NCI-H345 treated with DMSO at 0.1 percent for 48 hours (cell line): ENCODE data around the gene ATP4A.

Experiments used
- DNase-seq: peaks from one replicate; lab custom pipeline; 2025; ENCODE audit not compliant: unreplicated experiment; lab: John Stamatoyannopoulos, UW

Gene ATP4A

GRCh38 chr19:35528218-35529038 lies 35.0 kb downstream of the ATP4A start, which contains the start of gene SBSN:
SBSN (minus strand) TSS chr19:35528311; CDS start chr19:35528281, 30 bp downstream.
- no peak for DNase-seq

GRCh38 chr19:35525873-35526272 lies 37.6 kb downstream of the ATP4A start:
- DNase-seq: no peak

- no peak for DNase-seq
Observed at GRCh38 chr19:35524181-35524837, 39.1 kb downstream of the ATP4A start.

- DNase-seq: no peak
Observed at GRCh38 chr19:35522745-35523327, 40.6 kb downstream of the ATP4A start.

GRCh38 chr19:35521124-35521743 lies 42.2 kb downstream of the ATP4A start:
- peak; percentile 88 for DNase-seq

- DNase-seq: no peak
Observed at GRCh38 chr19:35519291-35519690, 44.2 kb downstream of the ATP4A start.

- no peak for DNase-seq
Observed at GRCh38 chr19:35518313-35518712, 45.1 kb downstream of the ATP4A start.

GRCh38 chr19:35517342-35517741 lies 46.1 kb downstream of the ATP4A start:
- DNase-seq: no peak

- no peak for DNase-seq
Observed at GRCh38 chr19:35516310-35516709, 47.1 kb downstream of the ATP4A start.

- DNase-seq: no peak
Observed at GRCh38 chr19:35514282-35514809, 49.1 kb downstream of the ATP4A start.

GRCh38 chr19:35513628-35514281 lies 49.7 kb downstream of the ATP4A start, which contains the start of gene DMKN:
DMKN (minus strand) TSS chr19:35513649; CDS start chr19:35513475, 174 bp downstream.
- DNase-seq: no peak

- no peak for DNase-seq
Observed at GRCh38 chr19:35512831-35513627, 50.4 kb downstream of the ATP4A start.

GRCh38 chr19:35511337-35511736 lies 52.1 kb downstream of the ATP4A start:
- DNase-seq: no peak

GRCh38 chr19:35510626-35510964 lies 52.9 kb downstream of the ATP4A start:
- no peak for DNase-seq

- peak; percentile 79 for DNase-seq
Observed at GRCh38 chr19:35509861-35510625, 53.4 kb downstream of the ATP4A start.

GRCh38 chr19:35509018-35509652 lies 54.3 kb downstream of the ATP4A start:
- no peak for DNase-seq

GRCh38 chr19:35508129-35508528 lies 55.3 kb downstream of the ATP4A start:
- DNase-seq: no peak

GRCh38 chr19:35507561-35507960 lies 55.9 kb downstream of the ATP4A start:
- DNase-seq: no peak

- DNase-seq: no peak
Observed at GRCh38 chr19:35506011-35506410, 57.4 kb downstream of the ATP4A start.
